Urothelium cell line (cell line): ENCODE data around the gene KIRREL3.

Source experiments
- DNase-seq: peaks from one replicate; pipeline ENCODE4 v3.0.0; 2011; ENCODE audit warnings: low spot score, mixed read lengths
- FAIRE-seq: peaks from 2 replicates; lab custom pipeline; 2011; peaks lifted over from hg19 to GRCh38; lab: Jason Lieb, UNC

The KIRREL3 gene

GRCh38 chr11:126840201-126840886 lies 160.2 kb downstream of the KIRREL3 start:
- DNase-seq (no peak), FAIRE-seq (no peak)

GRCh38 chr11:126839496-126839895 lies 161.1 kb downstream of the KIRREL3 start:
- no peak for DNase-seq
- no peak for FAIRE-seq

- FAIRE-seq (no peak), DNase-seq (no peak)
Measured at GRCh38 chr11:126838779-126839178, 161.8 kb downstream of the KIRREL3 start.

GRCh38 chr11:126837581-126837980 lies 163.0 kb downstream of the KIRREL3 start:
- FAIRE-seq, result no peak
- DNase-seq, result no peak

GRCh38 chr11:126834573-126834972 lies 166.0 kb downstream of the KIRREL3 start:
- DNase-seq (peak; percentile 6), FAIRE-seq (no peak)

GRCh38 chr11:126834149-126834548 lies 166.4 kb downstream of the KIRREL3 start:
- peak; percentile 29 for DNase-seq
- no peak for FAIRE-seq

GRCh38 chr11:126833065-126833464 lies 167.5 kb downstream of the KIRREL3 start:
- FAIRE-seq, result no peak
- DNase-seq, result no peak

GRCh38 chr11:126832387-126832786 lies 168.2 kb downstream of the KIRREL3 start:
- DNase-seq (no peak), FAIRE-seq (no peak)

GRCh38 chr11:126830216-126830806 lies 170.3 kb downstream of the KIRREL3 start:
- FAIRE-seq (no peak), DNase-seq (no peak)

GRCh38 chr11:126829716-126830115 lies 170.9 kb downstream of the KIRREL3 start:
- DNase-seq, result no peak

GRCh38 chr11:126824035-126824607 lies 176.4 kb downstream of the KIRREL3 start:
- FAIRE-seq (no peak), DNase-seq (no peak)

More at GRCh38 chr11:126829716-126830115, 170.9 kb downstream of the KIRREL3 start:
- FAIRE-seq, result no peak

GRCh38 chr11:126823274-126823673 lies 177.3 kb downstream of the KIRREL3 start:
- no peak for FAIRE-seq

GRCh38 chr11:126821827-126822226 lies 178.7 kb downstream of the KIRREL3 start:
- no peak for FAIRE-seq

More at GRCh38 chr11:126823274-126823673, 177.3 kb downstream of the KIRREL3 start:
- DNase-seq, result no peak

GRCh38 chr11:126819194-126819593 lies 181.4 kb downstream of the KIRREL3 start:
- DNase-seq (no peak), FAIRE-seq (no peak)

More at GRCh38 chr11:126821827-126822226, 178.7 kb downstream of the KIRREL3 start:
- no peak for DNase-seq

GRCh38 chr11:126817523-126818450 lies 182.8 kb downstream of the KIRREL3 start:
- DNase-seq, result no peak
- FAIRE-seq, result no peak

- FAIRE-seq (no peak), DNase-seq (no peak)
Measured at GRCh38 chr11:126817096-126817495, 183.5 kb downstream of the KIRREL3 start.

GRCh38 chr11:126816645-126817044 lies 183.9 kb downstream of the KIRREL3 start:
- DNase-seq (no peak), FAIRE-seq (no peak)

GRCh38 chr11:126815111-126815510 lies 185.5 kb downstream of the KIRREL3 start:
- DNase-seq, result peak; percentile 46
- no peak for FAIRE-seq

- DNase-seq (no peak), FAIRE-seq (no peak)
Measured at GRCh38 chr11:126810776-126811175, 189.8 kb downstream of the KIRREL3 start.

- FAIRE-seq, result no peak
- no peak for DNase-seq
Measured at GRCh38 chr11:126809514-126810289, 190.9 kb downstream of the KIRREL3 start.
